Superior temporal gyrus (tissue), 1 donor: Measurements from ENCODE around the gene U2SURP.
A peak's percentile ranks its signal among the peaks of the same experiment; 100 is the strongest.

ENCODE experiments used
- DNase-seq: peaks from one replicate; pipeline ENCODE4 v3.0.0-alpha.2; 2016; ENCODE audit errors: extremely low spot score

Gene U2SURP

DNA sequence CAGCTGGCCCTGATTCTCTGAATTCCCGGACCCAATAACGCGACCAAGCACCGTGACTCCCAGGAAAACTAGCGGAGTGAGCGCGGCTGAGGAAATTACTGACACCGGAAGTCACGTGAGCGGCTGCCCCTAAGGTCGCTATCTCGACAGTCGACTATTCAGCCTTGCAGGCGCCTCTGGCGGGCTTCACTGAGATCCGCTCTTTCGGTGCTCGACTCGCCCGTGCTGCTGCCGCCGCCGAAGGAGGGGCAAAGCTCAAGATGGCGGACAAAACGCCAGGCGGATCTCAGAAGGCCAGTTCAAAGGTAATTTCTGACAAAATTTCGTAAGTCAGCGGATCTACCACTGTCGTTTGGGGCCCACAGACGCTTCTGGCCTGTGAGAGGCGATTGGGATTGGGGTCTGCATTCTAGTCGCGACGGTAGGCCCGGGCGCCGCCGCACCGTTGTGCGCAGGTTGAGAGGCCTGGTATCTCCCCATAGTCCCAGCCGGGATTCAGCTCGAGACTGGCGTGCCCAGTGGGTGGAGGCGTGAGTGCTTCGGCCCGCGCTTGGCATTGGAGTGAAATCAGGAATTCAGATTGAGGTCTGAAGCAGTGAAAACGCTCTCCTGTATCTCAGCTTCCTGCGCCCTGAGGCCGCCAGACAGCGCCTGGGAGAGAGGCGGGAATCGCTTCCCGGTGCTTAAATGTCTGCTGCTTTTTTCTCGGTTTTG lies at the start of gene U2SURP:
Gene U2SURP, plus strand, starts transcription at position 202 of the 714 bp plus-strand sequence. Its CDS starts 59 bp downstream, at position 261.
- DNase-seq = peak; percentile 99

DNA sequence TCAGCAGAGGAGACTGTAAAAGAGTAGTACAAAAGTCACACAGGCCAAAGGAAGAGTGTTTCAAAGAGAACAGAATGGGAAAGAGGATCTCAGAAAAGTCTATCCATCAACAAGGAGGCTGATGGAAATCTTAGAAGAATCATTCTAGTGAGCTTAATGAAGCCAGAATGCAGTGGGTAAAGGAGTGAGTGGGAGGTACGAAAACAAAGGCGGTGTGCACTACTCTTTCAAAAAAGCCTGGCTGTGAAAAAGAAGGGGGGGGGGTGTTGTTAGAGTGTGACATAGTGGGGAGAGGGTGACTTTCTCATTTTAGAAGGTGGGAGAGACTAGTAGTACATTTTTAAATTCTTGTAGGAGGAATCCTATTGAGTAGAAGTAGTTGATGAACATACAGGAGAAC lies 49.6 kb upstream of the U2SURP start:
- no peak for DNase-seq

DNA sequence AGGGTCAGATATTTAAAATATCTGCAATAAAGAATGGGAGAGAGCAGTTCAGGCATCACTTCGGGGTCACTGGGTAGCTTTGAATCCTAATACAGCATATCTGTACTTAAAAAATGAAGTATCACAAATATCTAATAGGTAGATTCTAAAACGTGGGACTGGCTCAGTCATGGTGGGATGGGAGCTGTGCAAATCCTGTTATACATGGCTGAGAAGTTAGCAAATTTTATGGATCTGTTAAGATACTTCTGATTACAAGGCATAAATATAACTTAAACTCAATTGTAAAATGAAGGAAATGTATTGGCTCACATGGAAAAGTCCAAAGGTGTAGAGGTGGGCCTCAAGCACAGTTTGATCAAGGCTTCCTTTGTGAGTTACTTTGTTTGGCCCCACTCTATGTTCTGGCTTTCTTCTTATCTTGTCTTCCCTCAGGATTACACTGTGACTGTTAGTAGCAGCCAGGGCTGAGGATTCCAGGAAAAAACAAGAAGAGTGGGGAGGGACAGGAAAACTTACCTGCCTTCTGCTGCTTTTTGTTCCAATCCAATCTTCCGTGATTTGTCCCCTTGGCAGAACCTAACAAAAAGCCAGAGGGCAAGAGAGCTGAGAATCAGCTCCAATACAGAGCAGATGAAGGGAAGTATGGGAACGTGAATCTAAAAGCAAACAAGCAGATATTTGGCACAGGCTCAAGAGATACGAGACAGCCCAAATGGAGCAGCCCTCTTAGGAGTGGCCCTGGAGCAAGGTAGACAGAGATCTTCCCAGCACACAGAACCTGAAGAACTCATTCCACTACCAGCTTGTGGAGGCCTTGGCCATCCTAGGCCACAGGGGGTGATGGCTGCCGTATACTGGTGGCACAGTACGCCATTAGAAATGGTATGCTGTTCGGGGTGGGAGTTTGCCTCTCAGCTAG lies 48.8 kb upstream of the U2SURP start:
- DNase-seq = no peak

DNA sequence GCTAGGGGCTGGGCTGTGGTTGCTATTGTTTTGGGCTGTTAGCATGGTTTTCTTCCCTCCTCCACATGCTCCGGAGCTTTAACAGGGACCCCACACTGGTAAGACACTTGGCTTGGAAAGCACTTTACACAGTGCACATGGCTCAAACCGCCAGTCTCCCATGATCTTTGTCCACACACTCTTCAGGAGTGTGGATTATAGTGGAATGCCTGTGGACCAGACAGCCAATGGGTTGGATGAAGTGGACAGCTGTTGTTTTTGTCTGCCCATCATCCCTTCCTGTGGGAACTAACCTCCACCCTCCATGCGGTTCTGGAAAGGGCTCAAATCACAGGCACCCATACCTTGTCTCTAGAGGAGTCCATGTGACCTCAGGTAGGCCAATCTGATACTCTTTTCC lies 47.9 kb upstream of the U2SURP start:
- DNase-seq = no peak

DNA sequence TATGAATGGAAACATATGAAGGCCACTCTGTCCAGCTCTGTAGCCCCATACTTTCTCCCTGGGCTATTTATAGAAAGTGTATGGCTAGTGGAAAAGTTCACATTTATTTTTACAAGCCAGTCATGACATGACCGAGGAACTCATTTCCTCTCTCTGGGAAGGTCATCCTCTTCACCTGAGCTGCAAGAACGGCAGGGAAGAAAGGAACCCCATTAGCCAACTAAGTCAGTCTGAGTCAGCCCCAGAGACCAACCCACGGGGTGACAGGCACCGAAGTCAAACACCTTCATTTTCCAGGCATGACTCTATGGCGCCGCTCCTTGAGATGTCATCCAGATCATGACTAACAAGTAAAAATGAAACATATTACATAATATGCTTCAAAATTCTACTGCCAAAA lies 42.7 kb upstream of the U2SURP start:
- DNase-seq = no peak

DNA sequence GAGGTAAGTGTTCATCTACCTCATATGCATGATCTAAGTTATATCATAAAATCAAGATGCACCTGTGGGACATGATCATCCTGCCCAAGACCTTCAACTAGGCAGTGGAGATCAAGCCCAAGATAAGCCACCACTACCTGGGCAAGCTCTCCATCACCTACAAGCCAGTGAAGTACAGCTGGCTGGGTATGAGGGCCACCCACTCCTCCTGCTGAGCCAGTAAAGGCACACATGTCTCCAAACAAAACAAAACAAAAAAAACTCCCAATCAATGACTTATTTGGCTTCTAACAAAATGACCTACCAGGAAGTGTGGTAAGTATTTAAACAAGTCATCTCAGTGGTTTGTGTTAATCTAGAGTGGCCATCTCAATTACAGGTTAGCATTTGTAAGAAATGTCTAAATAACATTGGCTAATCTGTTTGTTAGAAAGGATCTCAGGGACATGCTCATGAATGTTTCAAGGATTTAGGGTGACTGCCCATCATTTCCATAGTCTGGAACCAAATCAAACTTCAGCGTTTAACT lies 41.0 kb upstream of the U2SURP start:
- DNase-seq = no peak

DNA sequence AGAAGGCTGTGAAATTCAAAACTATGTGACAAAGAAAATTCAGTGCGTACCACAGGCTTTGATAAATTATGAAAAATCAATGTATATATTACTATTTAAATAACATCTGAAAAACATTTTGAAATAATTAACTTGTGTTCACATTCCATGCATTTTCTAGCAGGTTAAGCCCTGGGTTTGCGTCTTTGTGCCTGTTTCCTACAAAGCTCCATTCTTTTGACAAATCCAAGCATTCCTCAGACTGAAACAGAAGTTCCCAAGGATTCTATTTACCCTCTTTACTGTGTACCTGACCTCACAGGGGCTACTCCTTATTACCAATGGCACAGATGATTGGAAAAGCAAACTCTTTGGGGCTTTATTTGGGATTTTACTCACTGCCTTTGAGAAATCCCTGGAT lies 39.8 kb upstream of the U2SURP start:
- no peak for DNase-seq

DNA sequence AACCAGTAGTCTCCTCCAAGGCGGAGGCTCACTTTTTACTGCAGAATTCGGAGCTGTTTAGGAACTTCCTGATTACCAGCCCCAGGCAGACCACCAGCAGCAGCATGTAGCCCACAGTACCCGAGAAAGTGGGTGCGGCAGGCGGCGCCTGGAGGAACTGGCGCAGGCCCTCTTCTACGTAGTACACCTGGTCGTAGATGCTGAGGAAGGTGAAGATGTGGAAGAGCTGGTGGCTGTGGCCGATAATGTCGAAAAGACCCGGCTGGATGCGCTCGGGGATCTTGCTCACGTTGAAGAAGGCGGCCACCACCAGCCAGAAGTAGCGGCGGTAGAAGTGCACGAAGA lies 39.2 kb upstream of the U2SURP start:
- DNase-seq = no peak

DNA sequence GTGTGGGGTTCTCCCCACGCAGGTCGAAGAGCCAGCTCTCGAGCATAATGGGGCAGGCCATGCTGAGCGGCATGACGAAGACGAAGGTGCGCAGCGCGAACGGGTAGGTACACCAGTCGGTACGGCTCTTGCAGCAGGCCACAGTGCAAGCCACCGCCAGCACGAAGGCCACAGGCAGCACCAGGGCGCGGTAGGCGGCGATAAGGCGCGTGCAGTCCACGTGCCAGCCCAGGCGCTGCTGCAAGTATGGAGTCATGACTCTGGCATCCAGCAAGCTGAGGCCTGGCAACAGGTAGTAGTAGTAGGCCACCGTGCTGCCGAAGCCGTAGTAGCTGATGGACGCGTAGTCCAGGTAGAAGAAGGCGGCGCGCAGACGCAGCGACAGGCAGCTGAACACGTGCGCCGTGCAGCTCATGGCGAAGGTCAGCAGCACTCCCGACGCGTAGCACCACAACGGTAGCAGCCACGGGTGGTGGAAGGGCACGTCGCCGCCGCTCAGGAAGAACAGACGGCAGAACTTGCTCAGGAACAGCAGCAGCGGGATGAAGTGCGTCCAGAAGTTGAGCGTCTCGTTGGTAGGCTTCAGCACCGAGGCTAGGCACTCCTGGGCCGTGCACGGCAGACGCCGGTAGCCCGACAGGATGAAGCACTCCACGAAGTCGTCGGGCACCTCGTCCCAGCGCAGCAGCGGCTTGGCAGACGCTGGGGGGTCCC lies 38.7 kb upstream of the U2SURP start:
- DNase-seq = no peak

DNA sequence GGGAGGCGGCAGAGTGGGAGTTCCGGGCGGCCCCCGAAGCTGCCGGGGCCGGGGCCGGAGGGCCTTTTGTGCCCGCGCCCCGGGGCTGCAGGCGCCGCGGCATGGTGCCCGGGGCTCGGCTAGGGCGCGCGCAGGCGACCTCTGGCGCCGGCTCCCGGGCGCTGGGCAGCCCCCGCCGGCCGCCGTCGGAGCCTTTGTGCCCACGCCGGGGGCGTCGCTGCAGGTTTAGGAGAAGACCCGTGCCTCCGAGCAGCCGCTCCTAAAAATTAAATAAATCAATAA lies 38.2 kb upstream of the U2SURP start:
- DNase-seq = no peak

DNA sequence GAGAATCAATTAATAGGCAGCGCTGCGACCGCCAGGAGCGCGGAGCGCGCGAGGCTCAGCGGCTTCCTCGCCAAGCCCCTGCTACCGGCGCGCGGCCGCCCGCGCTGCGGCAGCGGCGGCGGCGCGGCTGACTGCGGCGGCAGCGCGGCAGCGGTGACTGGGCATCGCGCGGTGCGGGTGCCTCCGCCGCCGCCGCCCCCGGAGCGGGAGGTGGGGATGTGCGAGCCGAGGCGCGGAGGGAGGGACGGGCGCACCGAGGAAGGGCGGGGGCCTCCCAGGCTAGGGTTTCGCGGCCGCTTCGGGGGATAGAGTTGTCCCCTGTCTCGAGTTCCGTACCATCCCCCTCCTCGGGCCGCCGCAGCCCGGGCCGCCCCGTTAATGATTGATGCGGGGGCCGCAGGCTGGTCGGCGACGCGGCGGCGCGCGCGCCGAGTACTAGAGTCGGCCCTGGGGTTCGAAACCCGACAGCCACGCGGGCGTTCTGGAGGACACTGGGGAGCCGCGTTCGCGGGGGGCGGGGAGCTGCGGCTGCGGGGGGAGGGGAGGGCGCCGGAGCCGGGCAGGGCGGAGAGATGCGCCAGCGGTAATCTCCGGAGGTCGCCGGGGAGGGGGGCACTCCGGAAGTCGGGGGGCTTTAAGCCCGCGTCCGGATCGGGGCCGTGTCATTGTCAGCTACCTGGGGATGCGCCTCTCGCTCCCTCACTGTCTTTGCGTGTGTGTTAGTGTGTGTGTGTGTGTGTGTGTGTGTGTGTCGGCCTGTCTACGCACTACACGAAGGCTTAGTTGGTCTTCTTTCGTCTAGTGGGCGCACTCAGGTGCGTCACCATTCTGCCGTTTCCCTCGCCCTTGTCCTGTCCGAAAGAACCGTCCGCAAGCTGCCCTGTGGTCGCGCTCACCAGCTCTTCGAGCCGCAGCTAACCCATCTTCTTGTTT lies 37.6 kb upstream of the U2SURP start, which contains the start of gene PAQR9:
Gene PAQR9, minus strand, starts transcription at position 159 of the 933 bp plus-strand sequence. CDS start 338 bp downstream, outside the sequence.
- DNase-seq = no peak

DNA sequence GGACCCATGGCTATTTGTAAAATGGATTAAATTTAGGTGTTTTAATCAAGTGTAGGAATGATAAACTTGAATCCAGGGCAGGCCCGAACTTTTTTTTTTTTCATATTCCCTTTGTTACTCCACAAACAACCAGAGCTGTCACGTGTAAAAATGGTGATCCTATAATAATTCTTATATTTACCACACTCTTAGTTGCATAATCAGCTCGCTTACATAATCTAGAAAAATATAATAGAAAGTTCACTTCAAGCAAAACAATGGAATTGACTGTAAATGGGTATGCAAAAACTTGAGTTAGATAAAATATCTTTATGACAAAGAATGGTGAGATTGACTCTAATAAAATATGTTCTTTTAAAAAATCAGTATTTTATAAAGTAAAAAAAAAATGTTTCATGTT lies 35.8 kb upstream of the U2SURP start:
- no peak for DNase-seq

DNA sequence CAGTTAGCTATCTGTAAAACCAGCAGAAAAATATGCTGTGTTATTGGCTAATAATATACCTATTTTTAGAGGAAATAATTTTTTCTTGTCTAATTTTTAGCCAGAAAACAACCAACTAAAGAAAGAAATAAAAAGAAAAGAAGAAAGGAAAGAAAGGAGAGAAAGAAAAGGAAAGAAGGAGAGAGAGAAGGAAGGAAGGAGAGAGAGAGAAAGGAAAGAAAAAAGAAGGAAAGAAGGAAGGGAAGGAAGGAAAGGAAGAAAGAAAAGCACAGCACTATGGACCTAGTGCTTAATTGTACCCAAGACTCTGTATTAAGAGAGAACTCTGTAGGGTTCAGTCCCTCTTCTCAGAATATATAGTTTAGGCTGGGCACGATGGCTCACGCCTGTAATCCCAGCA lies 34.6 kb upstream of the U2SURP start:
- no peak for DNase-seq

DNA sequence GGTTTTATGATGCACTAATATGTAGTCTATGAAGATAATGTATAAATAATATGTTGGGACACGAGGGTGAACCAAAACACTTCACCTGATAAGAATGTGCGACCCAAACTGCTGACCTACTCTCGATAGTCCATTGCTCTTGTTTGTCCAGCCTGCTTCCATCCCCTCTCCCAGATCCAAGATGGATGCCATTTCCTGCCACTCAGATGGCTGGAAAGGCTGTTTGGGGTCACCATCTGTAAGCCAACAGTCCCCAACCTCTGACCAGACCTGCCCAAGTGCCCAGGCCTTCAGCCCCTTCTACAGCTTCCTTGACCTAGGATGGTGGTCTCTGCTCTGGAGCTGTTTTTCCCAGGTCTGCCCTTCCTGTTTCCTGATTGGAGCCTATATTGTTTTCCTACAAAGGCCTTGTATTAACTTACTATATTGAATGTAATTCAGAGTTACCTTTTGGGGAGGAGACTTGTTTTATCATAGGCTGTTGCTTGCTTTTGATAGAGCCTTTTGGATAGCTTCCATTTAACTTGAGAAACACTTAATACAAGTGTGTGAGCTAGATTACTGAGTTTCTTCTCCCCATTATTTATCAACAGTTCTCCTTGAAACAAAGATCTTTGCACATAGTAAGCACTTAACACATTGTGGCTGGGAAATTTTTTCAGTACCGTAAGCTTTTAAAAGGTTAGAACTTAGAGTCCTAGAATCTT lies 32.9 kb upstream of the U2SURP start:
- DNase-seq = no peak

DNA sequence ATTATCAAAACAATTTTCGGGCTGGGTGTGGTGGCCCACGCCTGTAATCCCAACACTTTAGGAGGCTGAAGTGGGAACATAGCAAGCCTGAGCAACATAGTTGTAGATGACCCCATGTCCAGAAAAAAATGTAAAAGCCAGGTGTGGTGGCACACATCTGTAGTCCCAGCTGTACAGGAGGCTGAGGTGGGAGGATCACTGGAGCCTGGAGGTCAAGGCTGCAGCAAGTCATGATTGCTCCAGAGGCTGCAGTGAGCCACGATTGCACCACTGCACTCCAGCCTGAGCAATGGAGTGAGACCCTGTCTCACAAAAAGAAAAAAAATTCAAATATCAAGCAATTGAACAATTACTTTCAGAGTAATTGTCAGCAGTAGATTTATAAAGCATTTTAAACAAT lies 29.9 kb upstream of the U2SURP start:
- no peak for DNase-seq

DNA sequence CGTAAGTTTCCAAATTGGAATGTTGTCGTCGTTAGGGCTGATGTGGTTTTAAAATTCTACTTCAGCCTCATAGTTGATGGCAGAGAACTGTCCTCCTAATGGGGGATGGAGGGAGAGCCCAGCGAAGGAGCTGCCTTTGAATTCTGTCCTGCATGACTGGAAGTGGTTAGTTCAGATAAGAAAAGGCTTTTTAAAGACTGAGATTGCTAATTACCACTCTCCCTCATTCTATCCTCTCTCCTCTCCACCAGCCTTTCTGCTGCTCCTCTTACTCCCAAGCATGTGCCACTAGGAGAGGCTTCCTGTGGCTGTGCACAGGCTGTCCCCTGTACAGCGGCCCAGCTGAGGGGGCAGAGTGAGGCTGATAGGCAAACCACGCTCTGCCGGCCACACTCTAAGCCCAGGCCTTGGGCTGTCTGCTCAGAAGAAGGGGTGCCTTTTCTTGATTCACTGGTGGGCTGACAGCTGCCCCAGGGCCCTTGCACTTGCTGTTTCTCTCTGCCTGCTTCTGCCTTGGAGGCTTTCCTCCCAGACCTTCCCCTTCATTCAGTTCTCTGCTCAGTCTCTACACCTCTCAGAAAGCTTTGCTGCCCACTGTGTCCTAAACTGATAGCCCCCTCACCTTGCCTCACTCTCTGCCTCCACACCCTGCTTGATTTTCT lies 29.1 kb upstream of the U2SURP start:
- no peak for DNase-seq

DNA sequence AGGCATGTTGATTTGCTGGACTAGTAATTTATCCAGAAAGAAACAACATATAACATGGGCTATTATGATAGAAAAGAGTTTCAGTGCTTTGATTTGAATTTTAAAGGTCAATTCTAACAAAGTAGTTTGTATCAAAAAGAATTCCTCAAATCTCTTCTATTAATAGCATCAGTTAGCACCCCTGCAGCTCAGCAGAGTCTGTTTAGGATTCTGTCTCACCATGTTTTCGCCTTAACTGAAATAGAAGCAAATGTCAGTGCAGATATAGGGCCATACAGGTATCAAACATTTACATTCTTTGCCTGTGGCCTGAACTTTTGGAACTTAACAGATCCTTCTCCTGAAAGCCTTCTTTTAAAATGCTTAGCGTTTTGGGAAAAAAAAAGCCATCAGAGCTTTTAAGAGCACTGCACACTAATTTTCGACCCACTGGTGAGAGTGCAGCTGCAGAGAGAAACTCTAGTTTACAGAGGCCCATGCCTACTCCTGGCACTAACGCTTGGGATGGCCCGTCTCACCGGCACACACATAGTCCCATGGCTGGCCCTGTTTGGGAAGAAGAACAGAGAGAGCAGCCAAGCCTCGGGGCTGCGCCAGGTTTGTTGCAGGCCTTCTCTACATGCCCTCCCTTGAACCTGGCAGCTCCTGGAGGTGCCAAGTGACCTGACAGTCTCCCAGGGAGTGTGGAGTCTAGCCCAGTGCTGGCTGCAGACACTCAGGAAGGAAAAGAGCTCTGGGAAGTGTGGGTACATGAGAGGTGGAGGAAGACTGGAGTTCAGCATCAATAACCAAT lies 28.0 kb upstream of the U2SURP start:
- DNase-seq = no peak

DNA sequence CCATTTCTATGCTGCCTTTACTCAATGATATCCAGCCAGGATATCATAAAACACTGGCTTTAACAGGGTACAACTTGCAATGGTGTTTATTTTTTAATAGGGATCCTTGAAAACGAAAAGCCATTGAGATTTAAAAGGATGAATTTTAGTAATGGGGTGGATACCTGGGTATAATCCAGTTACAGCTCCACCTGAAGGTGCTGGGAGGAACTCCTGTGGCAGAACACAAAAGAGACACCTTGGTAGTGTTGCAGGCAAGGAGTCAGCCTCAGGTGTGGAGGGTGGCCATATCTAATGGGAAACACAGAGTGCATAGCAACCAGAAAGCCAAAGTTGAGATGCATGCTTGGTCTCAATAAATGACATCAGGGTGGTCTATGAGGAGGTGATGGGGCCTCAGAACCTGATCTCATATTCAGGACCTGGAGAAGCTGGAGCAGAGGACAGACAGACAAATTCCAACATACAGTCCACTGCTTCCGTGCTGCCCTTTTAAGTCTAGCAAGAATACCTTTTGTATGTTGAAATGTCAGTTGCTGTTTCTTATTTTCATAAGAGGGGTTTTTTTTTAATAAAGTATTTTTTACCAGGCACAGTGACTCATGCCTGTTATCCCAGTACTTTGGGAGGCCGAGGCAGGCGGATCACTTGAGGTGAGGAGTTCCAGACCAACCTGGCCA lies 25.9 kb upstream of the U2SURP start:
- no peak for DNase-seq
